ENCODE data around the gene KIF5C.
"Not testable (repeated sequence)": the region's sequence is repeated elsewhere in the genome, so short reads cannot be mapped to it uniquely, and the experiment has no call there.

KIF5C gene

GRCh38 chr2:148963461-148963860 is 88.4 kb downstream of the KIF5C start:
- no peak for DNase-seq (ENCODE audit: low read depth, low spot score)

GRCh38 chr2:148965623-148966437 is 90.8 kb downstream of the KIF5C start:
- no peak for DNase-seq (ENCODE audit: low read depth, low spot score)

- DNase-seq (ENCODE audit: low read depth, low spot score) = no peak
Measured at GRCh38 chr2:148966438-148966758, 91.4 kb downstream of the KIF5C start.

- no peak for DNase-seq (ENCODE audit: low read depth, low spot score)
Measured at GRCh38 chr2:148967056-148967455, 92.0 kb downstream of the KIF5C start.

- DNase-seq (ENCODE audit: low read depth, low spot score) = no peak
Measured at GRCh38 chr2:148967578-148967977, 92.6 kb downstream of the KIF5C start.

- DNase-seq (ENCODE audit: low read depth, low spot score) = no peak
Measured at GRCh38 chr2:148968301-148968700, 93.3 kb downstream of the KIF5C start.

GRCh38 chr2:148968776-148969319 is 93.8 kb downstream of the KIF5C start:
- DNase-seq (ENCODE audit: low read depth, low spot score) = no peak

- no peak for DNase-seq (ENCODE audit: low read depth, low spot score)
Measured at GRCh38 chr2:148969659-148970061, 94.6 kb downstream of the KIF5C start.

- no peak for DNase-seq (ENCODE audit: low read depth, low spot score)
Measured at GRCh38 chr2:148970385-148970784, 95.4 kb downstream of the KIF5C start.

- no peak for DNase-seq (ENCODE audit: low read depth, low spot score)
Measured at GRCh38 chr2:148971547-148971946, 96.5 kb downstream of the KIF5C start.

GRCh38 chr2:148974095-148974494 is 99.1 kb downstream of the KIF5C start:
- DNase-seq (ENCODE audit: low read depth, low spot score) = no peak

GRCh38 chr2:148978026-148978685 is 103.1 kb downstream of the KIF5C start:
- no peak for DNase-seq (ENCODE audit: low read depth, low spot score)

GRCh38 chr2:148978706-148979105 is 103.7 kb downstream of the KIF5C start:
- no peak for DNase-seq (ENCODE audit: low read depth, low spot score)

GRCh38 chr2:148979164-148979918 is 104.3 kb downstream of the KIF5C start:
- DNase-seq (ENCODE audit: low read depth, low spot score) = no peak

- DNase-seq (ENCODE audit: low read depth, low spot score) = no peak
Measured at GRCh38 chr2:148979919-148980277, 104.9 kb downstream of the KIF5C start.

- not testable (repeated sequence) for DNase-seq (ENCODE audit: low read depth, low spot score)
Measured at GRCh38 chr2:148980496-148980895, 105.5 kb downstream of the KIF5C start.

GRCh38 chr2:148981324-148981723 is 106.3 kb downstream of the KIF5C start:
- no peak for DNase-seq (ENCODE audit: low read depth, low spot score)

- DNase-seq (ENCODE audit: low read depth, low spot score) = no peak
Measured at GRCh38 chr2:148981781-148982180, 106.8 kb downstream of the KIF5C start.

GRCh38 chr2:148982282-148982681 is 107.3 kb downstream of the KIF5C start:
- no peak for DNase-seq (ENCODE audit: low read depth, low spot score)

GRCh38 chr2:148983896-148984295 is 108.9 kb downstream of the KIF5C start:
- no peak for DNase-seq (ENCODE audit: low read depth, low spot score)

GRCh38 chr2:148984449-148984848 is 109.4 kb downstream of the KIF5C start:
- no peak for DNase-seq (ENCODE audit: low read depth, low spot score)

- DNase-seq (ENCODE audit: low read depth, low spot score) = no peak
Measured at GRCh38 chr2:148987286-148987685, 112.3 kb downstream of the KIF5C start.
